ENCODE results near the gene METTL25. TPM values are rescaled to one million over a fixed set of nuclear protein-coding genes. Genes with fewer than 3 reads are reported as not detected.

Gene METTL25
- total RNA-seq, 1 experiment from 2014 or later = 6.3 TPM

GRCh38 chr12:82366197-82366596, 7.9 kb downstream of the METTL25 start (continued):
- no peak for TF ChIP-seq FOXK1 (CRISPR knock-in tag; IDR thresholded peaks at IDR 0.05)
- no peak for TF ChIP-seq ZNF138 (CRISPR knock-in tag; conservative IDR thresholded peaks at IDR 0.05)
- TF ChIP-seq NR3C1 (CRISPR knock-in tag; conservative IDR thresholded peaks at IDR 0.05; ENCODE audit: low read depth) = no peak

- Mint-ChIP-seq H3K27me3 (ENCODE audit: low read depth) (no peaks in the 10 kb centered on the region), H3K27ac (no peak overlapping the region), H3K36me3 (peaks cover 45% of the 10 kb centered on the region), H3K4me1 (peaks cover 14% of the 10 kb centered on the region), H3K4me3 (no peak overlapping the region), H3K9me3 (peaks cover 48% of the 10 kb centered on the region)
- ChIA-PET POLR2A (no interaction called here), CTCF (no interaction called here)
- DNase-seq (ENCODE audit: low spot score) (no peak), ATAC-seq (no peak)
- TF ChIP-seq SOX15 (CRISPR knock-in tag; IDR thresholded peaks at IDR 0.05) = no peak
- no peak for TF ChIP-seq ZNF671 (CRISPR knock-in tag; IDR thresholded peaks at IDR 0.05)
- TF ChIP-seq ZNF425 (CRISPR knock-in tag; conservative IDR thresholded peaks at IDR 0.05) = no peak
- no peak for TF ChIP-seq GABPB1 (CRISPR knock-in tag; IDR thresholded peaks at IDR 0.05)
- no peak for TF ChIP-seq EMX1 (CRISPR knock-in tag; IDR thresholded peaks at IDR 0.05)
- TF ChIP-seq CBFB (CRISPR knock-in tag; IDR thresholded peaks at IDR 0.05; ENCODE audit: low read depth) = no peak
- no peak for TF ChIP-seq ARID4B (CRISPR knock-in tag; IDR thresholded peaks at IDR 0.05; ENCODE audit: borderline replicate concordance)
- no peak for TF ChIP-seq RORB (CRISPR knock-in tag; IDR thresholded peaks at IDR 0.05)
- no peak for TF ChIP-seq GTF2I (CRISPR knock-in tag; conservative IDR thresholded peaks at IDR 0.05)
- no peak for TF ChIP-seq SP1 (CRISPR knock-in tag; conservative IDR thresholded peaks at IDR 0.05)
- TF ChIP-seq IRF1 (CRISPR knock-in tag; IDR thresholded peaks at IDR 0.05) = no peak
- TF ChIP-seq PRRX2 (CRISPR knock-in tag; IDR thresholded peaks at IDR 0.05) = no peak
- no peak for TF ChIP-seq ZBTB21 (CRISPR knock-in tag; IDR thresholded peaks at IDR 0.05; ENCODE audit: borderline replicate concordance)
- TF ChIP-seq NR1H2 (CRISPR knock-in tag; IDR thresholded peaks at IDR 0.05) = no peak
- no peak for TF ChIP-seq CREB1 (CRISPR knock-in tag; IDR thresholded peaks at IDR 0.05)
- no peak for TF ChIP-seq SMAD4 (CRISPR knock-in tag; IDR thresholded peaks at IDR 0.05)
- no peak for TF ChIP-seq ZNF263 (CRISPR knock-in tag; IDR thresholded peaks at IDR 0.05; ENCODE audit: low read depth)
- TF ChIP-seq ZNF138 (CRISPR knock-in tag; conservative IDR thresholded peaks at IDR 0.05) = no peak
- TF ChIP-seq E2F4 (CRISPR knock-in tag; IDR thresholded peaks at IDR 0.05; ENCODE audit: borderline replicate concordance, low read depth) = no peak
- TF ChIP-seq KAT7 (CRISPR knock-in tag; IDR thresholded peaks at IDR 0.05; ENCODE audit: borderline replicate concordance) = no peak
These were observed 16.9 kb downstream of the METTL25 start for GRCh38 chr12:82375201-82375600.

All from WTC11 (cell line).